GM13976 (cell line): Measurements from ENCODE around the gene C19orf12.

Experiments
- DNase-seq: peaks from one replicate; pipeline ENCODE4 v3.0.0; 2012; ENCODE audit warnings: low spot score
- CTCF ChIP-seq: IDR thresholded peaks from 2 replicates; pipeline ENCODE4 v1.5.1; 2012; ENCODE audit warnings: borderline replicate concordance, mild to moderate bottlenecking; ENCODE audit not compliant: insufficient read depth; ENCODE audit errors: extremely low read depth, missing control alignments, control extremely low read depth
- in situ Hi-C: fragments of 300-500 bp; cut with MboI; formaldehyde crosslinking; loops from one replicate; pipeline ENCODE4 v1.12.0; 2022; ENCODE audit warnings: low sequenced_read_pairs, mixed read lengths, inconsistent platforms; ENCODE audit not compliant: unreplicated experiment

Gene C19orf12

GRCh38 chr19:29665215-29665825, 49.7 kb downstream of the C19orf12 start, which contains the start of gene PLEKHF1:
PLEKHF1 (plus strand) TSS chr19:29665461; CDS start chr19:29673840, 8,379 bp downstream.
- TF ChIP-seq CTCF: no peak
- peak; percentile 97 for DNase-seq
- in situ Hi-C loops: no loop called here

GRCh38 chr19:29664753-29665214, 50.3 kb downstream of the C19orf12 start:
- DNase-seq: no peak
- TF ChIP-seq CTCF: peak; percentile 19
- in situ Hi-C loops: no loop called here

- no peak for TF ChIP-seq CTCF
- DNase-seq: no peak
- in situ Hi-C loops: no loop called here
Observed at GRCh38 chr19:29663861-29664752, 51.0 kb downstream of the C19orf12 start.

GRCh38 chr19:29662604-29663404, 52.3 kb downstream of the C19orf12 start:
- in situ Hi-C loops: no loop called here
- no peak for TF ChIP-seq CTCF
- no peak for DNase-seq

GRCh38 chr19:29662278-29662603, 52.8 kb downstream of the C19orf12 start:
- no peak for DNase-seq
- no peak for TF ChIP-seq CTCF
- in situ Hi-C loops: no loop called here

- in situ Hi-C loops: no loop called here
- DNase-seq: no peak
- TF ChIP-seq CTCF: no peak
Observed at GRCh38 chr19:29660835-29661234, 54.2 kb downstream of the C19orf12 start.
